ENCODE measurements around the gene ADAMTS13. TPM values are rescaled to one million over a fixed set of nuclear protein-coding genes. Genes with fewer than 3 reads are reported as not detected.

Gene ADAMTS13
- total and polyA plus RNA-seq, 11 donors, result 0.64 to 5.8 (median 2.7) TPM

DNA sequence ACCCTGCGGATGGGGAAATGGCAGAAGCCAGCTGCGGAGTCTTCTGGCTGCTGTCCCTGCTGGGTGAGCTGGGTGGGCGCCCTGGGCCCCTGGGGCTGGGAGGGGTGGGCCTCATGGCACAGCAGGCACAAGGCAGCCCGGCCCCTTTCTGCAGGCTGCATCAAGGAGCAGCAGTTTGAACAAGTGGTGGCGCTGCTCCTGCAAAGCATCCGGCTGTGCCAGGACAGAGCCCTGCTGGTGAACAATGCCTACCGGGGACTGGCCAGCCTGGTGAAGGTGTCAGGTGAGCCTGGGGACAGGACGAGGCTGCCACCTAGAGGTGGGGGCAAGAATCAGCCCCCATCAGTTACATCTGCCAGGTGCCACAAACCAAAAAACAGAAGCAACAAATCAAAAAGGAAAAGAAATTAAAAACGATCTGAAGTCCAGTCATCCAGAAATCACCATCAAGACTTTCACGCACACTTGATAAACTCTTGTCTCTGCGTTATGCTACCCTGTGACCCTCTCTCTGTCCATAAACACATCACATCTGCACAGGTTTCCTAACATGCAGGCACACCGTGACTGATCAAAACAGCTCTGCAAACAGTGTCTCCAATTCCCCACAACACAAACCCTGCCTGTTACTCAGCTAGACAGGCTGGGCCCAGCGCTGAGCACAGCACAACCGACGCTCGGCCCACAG, 18.3 kb upstream of the ADAMTS13 start:
- Histone ChIP-seq H3K4me1 (peaks cover 0 to 17% (median 0%) of the 10 kb centered on the region in 12 donors), H3K27me3 (no peaks in the 10 kb centered on the region), H3K4me3 (no peak overlapping the region), H3K9me3 (no peaks in the 10 kb centered on the region), H3K36me3 (peaks cover 0 to 47% (median 33%) of the 10 kb centered on the region in 9 donors), H3K27ac (no peak overlapping the region)
- no peak for ATAC-seq
- WGBS, 4 donors, result 74 to 85% (median 84%) methylated on average over 12 to 16 of the region's 16 CpGs
- peak; percentile 18 to 62 (median 35) for TF ChIP-seq CTCF (IDR thresholded peaks at IDR 0.05)
- TF ChIP-seq POLR2A (IDR thresholded peaks at IDR 0.05), result no peak
- no peak for DNase-seq
- intact Hi-C loops (cut with DNase I), result loop anchor here in 3 of 10 donors (10.0 kb wide), 2 partner anchors 219 to 321 kb away; no protein-coding TSS in a partner anchor

GRCh38 chr9:133404454-133405002, 17.6 kb upstream of the ADAMTS13 start:
- 83 to 92% (median 89%) methylated on average over 4 to 12 of the region's 12 CpGs for WGBS, 4 donors
- TF ChIP-seq POLR2A (IDR thresholded peaks at IDR 0.05), result no peak
- no peak for TF ChIP-seq CTCF (IDR thresholded peaks at IDR 0.05)
- ATAC-seq, result no peak
- Histone ChIP-seq H3K27me3 (no peaks in the 10 kb centered on the region), H3K9me3 (no peaks in the 10 kb centered on the region), H3K4me3 (no peak overlapping the region), H3K4me1 (peaks cover 0 to 17% (median 0%) of the 10 kb centered on the region in 12 donors), H3K36me3 (peaks cover 0 to 51% (median 37%) of the 10 kb centered on the region in 9 donors), H3K27ac (no peak overlapping the region)
- peak in 1 of 5 donors; percentile 42 for DNase-seq
- intact Hi-C loops (cut with DNase I), result loop anchor here in 5 of 10 donors (5.0 to 10.0 kb wide), 4 partner anchors 83 to 323 kb away; no protein-coding TSS in a partner anchor

GRCh38 chr9:133405508-133406438, 16.4 kb upstream of the ADAMTS13 start:
- H3K4me3 ChIP-seq, result no peak overlapping the region
- peaks cover 0 to 64% (median 46%) of the 10 kb centered on the region in 9 donors for H3K36me3 ChIP-seq
- H3K27ac ChIP-seq, result peak overlapping the region in 2 of 12 donors; percentile 14 to 18
- TF ChIP-seq CTCF (IDR thresholded peaks at IDR 0.05), result no peak
- TF ChIP-seq POLR2A (IDR thresholded peaks at IDR 0.05), result no peak
- peaks cover 0 to 17% (median 0%) of the 10 kb centered on the region in 12 donors for H3K4me1 ChIP-seq
- no peaks in the 10 kb centered on the region for H3K27me3 ChIP-seq
- 69 to 82% (median 71%) methylated on average over 19 of the region's 19 CpGs for WGBS, 4 donors
- ATAC-seq (peak in 3 of 4 donors; percentile 8 to 51 (median 12)), DNase-seq (peak in 1 of 5 donors; percentile 46)
- intact Hi-C loops (cut with DNase I), result loop anchor here in 7 of 10 donors (2.0 to 10.0 kb wide), 7 partner anchors 73 to 322 kb away; partner anchors contain the start of gene SLC2A6 (in 1 of the 7)
- no peaks in the 10 kb centered on the region for H3K9me3 ChIP-seq

All from heart left ventricle (tissue), 16 donors.